A673 (cell line): ENCODE measurements around the gene PYGO1. TPM values are rescaled to one million over a fixed set of nuclear protein-coding genes. Genes with fewer than 3 reads are reported as not detected.

Experiments
- BruUV-seq: library from RNA; stranded (reverse); fragments of 400-500 nt; replicated peaks from 2 replicates; lab custom pipeline; 2021; lab: Mats Ljungman, UMichigan
- CTCF ChIA-PET: fragments of 300-600 bp; sonication (Branson Sonifier 250); formaldehyde crosslinking; loops from one replicate; lab custom pipeline; 2022; ENCODE audit warnings: antibody characterized with exemption; lab: Charles Lee
- POLR2A ChIA-PET: fragments of 300-600 bp; sonication (Branson Sonifier 250); formaldehyde crosslinking; loops from one replicate; lab custom pipeline; 2022; ENCODE audit warnings: antibody characterized with exemption; ENCODE audit not compliant: low non-redundant PET; lab: Charles Lee
- DNase-seq: peaks from one replicate; pipeline ENCODE4 v3.0.0-alpha.2; 2015; ENCODE audit warnings: low spot score
- H3K27ac ChIP-seq: fragments of 200-600 bp; sonication (generic); 2 replicates; pipeline ENCODE4 v1.5.1; 2016; ENCODE audit warnings: mixed run types, low read depth, mild to moderate bottlenecking, mixed read lengths, antibody characterized with exemption, low read length; ENCODE audit not compliant: poor library complexity, severe bottlenecking
- H3K27me3 ChIP-seq: fragments of 200-600 bp; sonication (generic); replicated peaks from 2 replicates; pipeline ENCODE4 v1.6.1; 2017; ENCODE audit warnings: mixed run types, low read depth, mild to moderate bottlenecking, mixed read lengths, antibody characterized with exemption, low read length; ENCODE audit not compliant: insufficient read depth, poor library complexity
- H3K36me3 ChIP-seq: fragments of 200-600 bp; sonication (generic); 2 replicates; pipeline ENCODE4 v1.6.1; 2016; ENCODE audit warnings: mixed run types, mild to moderate bottlenecking, mixed read lengths, antibody characterized with exemption, low read length; ENCODE audit not compliant: insufficient read depth, poor library complexity, severe bottlenecking
- H3K4me1 ChIP-seq: fragments of 200-600 bp; sonication (generic); 2 replicates; pipeline ENCODE4 v1.6.1; 2017; ENCODE audit warnings: mixed run types, mild to moderate bottlenecking, mixed read lengths, antibody characterized with exemption, low read length; ENCODE audit not compliant: insufficient read depth, poor library complexity, severe bottlenecking
- H3K4me3 ChIP-seq: fragments of 200-600 bp; sonication (generic); 2 replicates; pipeline ENCODE4 v1.5.1; 2016; ENCODE audit warnings: low read depth, mixed run types, mild to moderate bottlenecking, mixed read lengths, low read length; ENCODE audit not compliant: poor library complexity, severe bottlenecking
- H3K9me3 ChIP-seq: fragments of 200-600 bp; sonication (generic); 2 replicates; pipeline ENCODE4 v1.6.1; 2016; ENCODE audit warnings: mixed run types, low read depth, mild to moderate bottlenecking, mixed read lengths, antibody characterized with exemption, low read length; ENCODE audit not compliant: poor library complexity, severe bottlenecking
- CTCF ChIP-seq: fragments of 300-800, 200-600 bp; sonication (generic); conservative IDR thresholded peaks from 2 replicates; pipeline ENCODE4 v1.5.1; 2017; ENCODE audit warnings: low read depth, mild to moderate bottlenecking, antibody characterized with exemption, low read length, moderate library complexity, mixed read lengths
- EZH2 ChIP-seq: fragments of 200-600 bp; sonication (generic); IDR thresholded peaks from 2 replicates; pipeline ENCODE4 v1.6.1; 2017; ENCODE audit warnings: borderline replicate concordance, low read depth, mild to moderate bottlenecking, mixed read lengths, antibody characterized with exemption, low read length; ENCODE audit not compliant: poor library complexity, severe bottlenecking
- intact Hi-C: fragments of 100-400 bp; cut with micrococcal nuclease; formaldehyde crosslinking; loops from one replicate; pipeline ENCODE4 v1.10.0; 2022; ENCODE audit not compliant: unreplicated experiment
- total RNA-seq: library from RNA; stranded (reverse); gene quantifications from 2 replicates; pipeline ENCODE4 v1.2.3, GENCODE V29; 2021

Gene PYGO1
- total RNA-seq, 1 experiment from 2014 or later, result 6.8 TPM

GRCh38 chr15:55532944-55533343, 55.2 kb downstream of the PYGO1 start:
- intact Hi-C loops, result no loop called here
- BruUV-seq, result no TSS peak
- H3K4me1 ChIP-seq, result no peaks in the 10 kb centered on the region
- H3K27ac ChIP-seq, result no peak overlapping the region
- H3K9me3 ChIP-seq, result no peaks in the 10 kb centered on the region
- no peaks in the 10 kb centered on the region for H3K36me3 ChIP-seq
- H3K27me3 ChIP-seq, result no peaks in the 10 kb centered on the region
- ChIA-PET CTCF (no interaction called here), POLR2A (no interaction called here)
- no peak for DNase-seq
- no peak overlapping the region for H3K4me3 ChIP-seq
- TF ChIP-seq EZH2 (no peak), CTCF (no peak)

DNA sequence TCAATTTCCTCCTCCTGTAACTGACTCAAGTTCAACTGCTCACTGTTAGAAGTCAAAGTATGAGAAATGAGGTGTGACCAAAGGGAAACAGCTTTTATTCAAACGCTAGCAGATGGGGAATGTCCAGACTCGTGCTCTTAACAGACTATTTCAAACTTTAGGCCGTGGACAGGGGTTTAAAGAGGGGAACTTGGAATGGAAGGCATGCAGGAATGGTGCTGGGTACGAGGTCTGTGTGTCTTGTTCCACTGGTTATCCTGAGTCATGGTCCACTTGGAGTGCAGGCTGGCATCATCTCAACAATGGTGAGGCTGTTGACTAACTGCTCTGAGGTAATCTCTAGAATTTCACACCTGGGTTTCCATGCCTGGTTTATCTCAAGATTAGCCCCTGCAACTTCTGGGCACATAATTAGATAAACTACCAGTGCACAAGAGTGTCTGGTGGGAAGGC, 57.3 kb downstream of the PYGO1 start:
- BruUV-seq, result no TSS peak
- no peaks in the 10 kb centered on the region for H3K4me1 ChIP-seq
- no peaks in the 10 kb centered on the region for H3K9me3 ChIP-seq
- H3K4me3 ChIP-seq, result no peak overlapping the region
- H3K27ac ChIP-seq, result no peak overlapping the region
- DNase-seq, result no peak
- POLR2A ChIA-PET, result no interaction called here
- intact Hi-C loops, result no loop called here
- no peak for TF ChIP-seq CTCF
- TF ChIP-seq EZH2, result no peak
- H3K27me3 ChIP-seq, result no peaks in the 10 kb centered on the region
- no peaks in the 10 kb centered on the region for H3K36me3 ChIP-seq
- CTCF ChIA-PET, result no interaction called here

DNA sequence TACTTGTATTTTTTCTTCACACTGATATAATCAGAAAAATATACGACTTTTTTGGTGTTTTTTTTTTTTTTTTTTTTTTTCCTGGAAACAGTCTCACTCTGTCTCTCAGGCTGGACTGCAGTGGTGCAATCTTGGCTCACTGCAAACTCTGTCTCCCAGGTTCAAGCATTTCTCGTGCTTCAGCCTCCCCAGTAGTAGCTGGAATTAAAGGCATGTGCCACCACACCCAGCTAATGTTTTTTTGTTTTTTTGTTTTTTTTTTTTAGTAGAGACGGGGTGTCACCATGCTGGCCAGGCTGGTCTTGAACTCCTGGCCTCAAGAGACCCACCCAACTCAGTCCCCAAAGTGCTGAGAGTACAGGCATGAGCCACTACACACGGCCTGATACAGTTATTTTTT, 59.3 kb downstream of the PYGO1 start:
- CTCF ChIA-PET, result no interaction called here
- Histone ChIP-seq H3K4me3 (no peak overlapping the region), H3K36me3 (no peaks in the 10 kb centered on the region), H3K27me3 (no peaks in the 10 kb centered on the region), H3K27ac (no peak overlapping the region), H3K4me1 (no peaks in the 10 kb centered on the region), H3K9me3 (no peaks in the 10 kb centered on the region)
- TF ChIP-seq CTCF (no peak), EZH2 (no peak)
- POLR2A ChIA-PET, result no interaction called here
- no TSS peak for BruUV-seq
- intact Hi-C loops, result loop anchor here (10.0 kb wide), 1 partner anchor 266 kb away; no protein-coding TSS in a partner anchor
- no peak for DNase-seq
